Liver (tissue), 3 donors: ENCODE measurements around the gene APOD.

ENCODE experiments used
- EGR1 ChIP-seq, 2 donors: IDR thresholded peaks; 2 replicates each; pipeline ENCODE4 v1.6.1; 2016 to 2018; ENCODE audit warnings: antibody characterized with exemption in 2 of 2, low read depth in 2 of 2
- SP1 ChIP-seq: IDR thresholded peaks from 2 replicates; pipeline ENCODE4 v1.6.1; 2018; ENCODE audit warnings: antibody characterized with exemption, mild to moderate bottlenecking
- TAF1 ChIP-seq: conservative IDR thresholded peaks from 2 replicates; pipeline ENCODE4 v1.6.1; 2016; ENCODE audit warnings: antibody characterized with exemption, mild to moderate bottlenecking
- YY1 ChIP-seq: IDR thresholded peaks from 2 replicates; pipeline ENCODE4 v1.6.1; 2016; ENCODE audit warnings: antibody characterized with exemption, mild to moderate bottlenecking
- TF ChIP-seq, protein P1 (sequence below): fragments of 150-350 bp; IDR thresholded peaks from 2 replicates; pipeline ENCODE4 v1.5.1; 2017; ENCODE audit warnings: improper control_type of control experiment, low read depth, low read length; ENCODE audit not compliant: missing input control
- TF ChIP-seq, protein P2 (sequence below): IDR thresholded peaks from 2 replicates; pipeline ENCODE4 v1.6.1; 2016; ENCODE audit warnings: antibody characterized with exemption
- TF ChIP-seq, protein P3 (sequence below): IDR thresholded peaks from 2 replicates; pipeline ENCODE4 v1.6.1; 2016; ENCODE audit warnings: antibody characterized with exemption
- donor health status: healthy.
- donor health status: healthy.

- TF ChIP-seq, protein P1, sequence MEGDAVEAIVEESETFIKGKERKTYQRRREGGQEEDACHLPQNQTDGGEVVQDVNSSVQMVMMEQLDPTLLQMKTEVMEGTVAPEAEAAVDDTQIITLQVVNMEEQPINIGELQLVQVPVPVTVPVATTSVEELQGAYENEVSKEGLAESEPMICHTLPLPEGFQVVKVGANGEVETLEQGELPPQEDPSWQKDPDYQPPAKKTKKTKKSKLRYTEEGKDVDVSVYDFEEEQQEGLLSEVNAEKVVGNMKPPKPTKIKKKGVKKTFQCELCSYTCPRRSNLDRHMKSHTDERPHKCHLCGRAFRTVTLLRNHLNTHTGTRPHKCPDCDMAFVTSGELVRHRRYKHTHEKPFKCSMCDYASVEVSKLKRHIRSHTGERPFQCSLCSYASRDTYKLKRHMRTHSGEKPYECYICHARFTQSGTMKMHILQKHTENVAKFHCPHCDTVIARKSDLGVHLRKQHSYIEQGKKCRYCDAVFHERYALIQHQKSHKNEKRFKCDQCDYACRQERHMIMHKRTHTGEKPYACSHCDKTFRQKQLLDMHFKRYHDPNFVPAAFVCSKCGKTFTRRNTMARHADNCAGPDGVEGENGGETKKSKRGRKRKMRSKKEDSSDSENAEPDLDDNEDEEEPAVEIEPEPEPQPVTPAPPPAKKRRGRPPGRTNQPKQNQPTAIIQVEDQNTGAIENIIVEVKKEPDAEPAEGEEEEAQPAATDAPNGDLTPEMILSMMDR, result no peak
- TF ChIP-seq TAF1 (no peak), YY1 (no peak), EGR1 (IDR thresholded peaks at IDR 0.05; ENCODE audit: low read depth in 2 of 2) (no peak), SP1 (no peak)
- TF ChIP-seq, protein P2, sequence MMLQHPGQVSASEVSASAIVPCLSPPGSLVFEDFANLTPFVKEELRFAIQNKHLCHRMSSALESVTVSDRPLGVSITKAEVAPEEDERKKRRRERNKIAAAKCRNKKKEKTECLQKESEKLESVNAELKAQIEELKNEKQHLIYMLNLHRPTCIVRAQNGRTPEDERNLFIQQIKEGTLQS, result no peak
- TF ChIP-seq, protein P3, sequence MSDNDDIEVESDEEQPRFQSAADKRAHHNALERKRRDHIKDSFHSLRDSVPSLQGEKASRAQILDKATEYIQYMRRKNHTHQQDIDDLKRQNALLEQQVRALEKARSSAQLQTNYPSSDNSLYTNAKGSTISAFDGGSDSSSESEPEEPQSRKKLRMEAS, result no peak
Observed at GRCh38 chr3:195597848-195598247, 14.1 kb upstream of the APOD start.
